ENCODE results near the gene STARD10.

Gene STARD10

DNA sequence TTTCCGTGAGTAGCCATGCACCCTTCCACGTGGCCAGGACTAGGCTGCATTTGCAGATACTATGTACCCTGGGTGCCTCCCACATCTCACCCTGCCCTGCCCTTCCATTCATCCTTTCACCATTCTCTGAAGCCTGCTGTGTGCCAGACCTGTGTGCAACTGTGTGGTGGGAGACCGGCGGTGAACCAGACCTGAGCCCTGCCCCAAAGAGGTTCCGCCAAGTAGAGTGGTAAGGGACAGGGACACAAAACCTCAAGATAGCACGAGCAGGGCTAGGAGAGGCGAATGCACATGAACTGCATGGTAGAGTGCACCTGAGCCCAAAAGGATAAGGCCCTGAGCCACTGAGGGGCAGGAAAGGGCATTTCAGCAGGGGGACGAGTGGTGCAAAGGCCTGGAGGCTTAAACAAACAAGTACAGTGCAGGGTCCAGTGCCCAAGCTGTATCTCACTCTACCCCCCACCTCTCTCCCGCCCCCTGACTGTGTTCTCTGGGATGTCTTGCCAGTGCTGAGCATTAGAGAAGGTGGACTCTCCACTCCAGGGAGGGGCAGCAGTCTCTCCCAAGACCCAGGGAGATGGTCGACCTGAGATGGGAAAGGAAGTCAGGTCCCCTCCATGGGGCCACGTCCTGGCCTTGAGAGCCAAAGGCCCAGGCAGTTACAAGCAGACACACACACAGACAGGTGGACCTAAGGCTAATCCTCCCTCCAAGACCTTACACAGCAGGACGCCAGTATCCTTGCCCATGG, 27.5 kb downstream of the STARD10 start:
- no peaks in the 10 kb centered on the region for H3K4me1 ChIP-seq
- DNase-seq (ENCODE audit: low spot score in 2 of 2): no peak
- no peaks in the 10 kb centered on the region for H3K36me3 ChIP-seq (replicated peaks)
- H3K27me3 ChIP-seq (ENCODE audit: low read depth): no peaks in the 10 kb centered on the region
- H3K4me3 ChIP-seq: no peak overlapping the region
- no peaks in the 10 kb centered on the region for H3K9me3 ChIP-seq
- in situ Hi-C loops (cut with MboI; ENCODE audit: low sequenced_read_pairs): no loop called here

DNA sequence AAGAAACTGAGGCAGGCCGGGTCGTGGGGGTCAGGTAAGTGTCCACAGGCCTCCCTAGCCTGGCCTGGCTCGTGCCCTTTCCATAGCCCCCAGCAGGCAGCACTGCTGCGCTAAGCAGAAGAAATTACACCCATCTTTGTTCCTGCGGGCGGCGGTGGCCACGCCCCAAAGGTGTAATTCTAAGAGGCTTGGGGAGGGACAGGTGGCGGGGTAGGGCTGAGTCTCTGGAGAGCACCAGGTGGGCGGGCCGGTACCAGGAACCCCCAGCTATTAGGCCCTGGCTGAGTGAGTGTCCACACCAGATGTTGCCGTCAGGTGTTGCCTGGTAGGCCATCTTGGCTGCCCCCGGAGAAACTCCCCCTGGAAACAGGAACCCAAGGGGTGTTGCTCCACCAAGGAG, 29.3 kb downstream of the STARD10 start:
- in situ Hi-C loops (cut with MboI; ENCODE audit: low sequenced_read_pairs): no loop called here
- no peaks in the 10 kb centered on the region for H3K36me3 ChIP-seq (replicated peaks)
- no peaks in the 10 kb centered on the region for H3K27me3 ChIP-seq (ENCODE audit: low read depth)
- no peaks in the 10 kb centered on the region for H3K4me1 ChIP-seq
- no peak overlapping the region for H3K4me3 ChIP-seq
- H3K9me3 ChIP-seq: no peaks in the 10 kb centered on the region
- DNase-seq (ENCODE audit: low spot score in 2 of 2): no peak

GRCh38 chr11:72763823-72764222, 30.0 kb downstream of the STARD10 start:
- H3K27me3 ChIP-seq (ENCODE audit: low read depth): no peaks in the 10 kb centered on the region
- no peak overlapping the region for H3K4me3 ChIP-seq
- H3K36me3 ChIP-seq (replicated peaks): no peaks in the 10 kb centered on the region
- DNase-seq (ENCODE audit: low spot score in 2 of 2): no peak
- no peaks in the 10 kb centered on the region for H3K4me1 ChIP-seq
- in situ Hi-C loops (cut with MboI; ENCODE audit: low sequenced_read_pairs): no loop called here
- H3K9me3 ChIP-seq: no peaks in the 10 kb centered on the region

- Histone ChIP-seq H3K27me3 (ENCODE audit: low read depth) (no peaks in the 10 kb centered on the region), H3K4me1 (no peaks in the 10 kb centered on the region), H3K9me3 (no peaks in the 10 kb centered on the region), H3K4me3 (no peak overlapping the region), H3K36me3 (replicated peaks) (no peaks in the 10 kb centered on the region)
- in situ Hi-C loops (cut with MboI; ENCODE audit: low sequenced_read_pairs): no loop called here
- DNase-seq (ENCODE audit: low spot score in 2 of 2): no peak
Observed at GRCh38 chr11:72762641-72763304, 31.1 kb downstream of the STARD10 start.

- Histone ChIP-seq H3K9me3 (no peaks in the 10 kb centered on the region), H3K27me3 (ENCODE audit: low read depth) (no peaks in the 10 kb centered on the region), H3K4me3 (no peak overlapping the region), H3K4me1 (no peaks in the 10 kb centered on the region), H3K36me3 (replicated peaks) (no peaks in the 10 kb centered on the region)
- no peak for DNase-seq (ENCODE audit: low spot score in 2 of 2)
- in situ Hi-C loops (cut with MboI; ENCODE audit: low sequenced_read_pairs): no loop called here
Observed at GRCh38 chr11:72760539-72761405, 33.1 kb downstream of the STARD10 start.

DNA sequence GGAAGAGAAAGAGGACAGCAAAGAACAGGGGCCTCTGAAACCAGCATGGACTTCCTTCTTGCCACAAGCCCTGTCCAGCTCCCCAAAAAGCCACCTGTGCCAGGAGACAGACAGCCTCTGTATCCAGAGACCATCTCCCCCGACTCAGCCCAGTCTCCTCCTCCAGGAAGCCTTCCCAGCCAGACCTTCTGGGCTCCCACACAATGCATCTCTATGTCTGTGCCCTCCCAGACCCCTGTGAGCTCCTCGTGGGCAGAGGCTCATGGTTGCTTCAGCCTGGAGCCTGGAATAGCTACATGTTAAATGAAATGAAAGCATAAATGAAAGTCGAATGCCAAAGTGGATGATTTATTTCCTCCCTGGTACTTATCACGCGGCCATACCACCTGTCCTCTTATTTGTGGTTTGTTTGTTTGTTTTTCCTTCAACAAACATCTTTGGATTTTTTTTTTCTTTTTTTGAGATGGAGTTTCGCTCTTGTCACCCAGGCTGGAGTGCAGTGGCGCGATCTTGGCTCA, 34.3 kb downstream of the STARD10 start:
- Histone ChIP-seq H3K4me3 (no peak overlapping the region), H3K27me3 (ENCODE audit: low read depth) (no peaks in the 10 kb centered on the region), H3K9me3 (no peaks in the 10 kb centered on the region), H3K36me3 (replicated peaks) (no peaks in the 10 kb centered on the region), H3K4me1 (no peaks in the 10 kb centered on the region)
- in situ Hi-C loops (cut with MboI; ENCODE audit: low sequenced_read_pairs): no loop called here
- no peak for DNase-seq (ENCODE audit: low spot score in 2 of 2)

GRCh38 chr11:72758690-72759389, 35.0 kb downstream of the STARD10 start:
- no peaks in the 10 kb centered on the region for H3K4me1 ChIP-seq
- H3K4me3 ChIP-seq: no peak overlapping the region
- no peaks in the 10 kb centered on the region for H3K27me3 ChIP-seq (ENCODE audit: low read depth)
- in situ Hi-C loops (cut with MboI; ENCODE audit: low sequenced_read_pairs): no loop called here
- DNase-seq (ENCODE audit: low spot score in 2 of 2): no peak
- no peaks in the 10 kb centered on the region for H3K36me3 ChIP-seq (replicated peaks)
- no peaks in the 10 kb centered on the region for H3K9me3 ChIP-seq

DNA sequence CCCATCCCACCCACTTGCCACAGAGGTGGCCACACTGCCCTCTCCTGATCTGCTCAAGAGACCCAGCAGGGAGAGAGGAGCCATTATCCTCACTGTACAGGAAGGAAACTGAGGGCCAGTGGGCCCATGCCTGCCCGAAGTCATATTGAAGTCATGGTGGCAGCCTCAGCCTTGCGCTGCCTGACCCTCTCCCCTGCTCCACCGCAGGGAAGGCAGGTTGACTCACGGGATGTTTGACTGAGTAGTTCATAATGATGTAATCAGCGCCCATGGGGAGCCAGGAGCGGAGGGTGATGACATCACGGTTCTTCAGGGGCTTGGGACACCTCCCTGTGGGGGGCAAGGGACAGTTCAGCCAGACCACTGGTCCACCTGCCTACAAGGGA, 35.5 kb downstream of the STARD10 start:
- Histone ChIP-seq H3K27me3 (ENCODE audit: low read depth) (no peaks in the 10 kb centered on the region), H3K4me1 (no peaks in the 10 kb centered on the region), H3K9me3 (no peaks in the 10 kb centered on the region), H3K36me3 (replicated peaks) (no peaks in the 10 kb centered on the region), H3K4me3 (no peak overlapping the region)
- in situ Hi-C loops (cut with MboI; ENCODE audit: low sequenced_read_pairs): no loop called here
- DNase-seq (ENCODE audit: low spot score in 2 of 2): no peak

- Histone ChIP-seq H3K4me1 (peaks cover 9% of the 10 kb centered on the region), H3K27me3 (ENCODE audit: low read depth) (no peaks in the 10 kb centered on the region)
Observed at GRCh38 chr11:72755713-72756285, 38.0 kb downstream of the STARD10 start.

GRCh38 chr11:72754544-72755155, 39.2 kb downstream of the STARD10 start:
- Histone ChIP-seq H3K27me3 (ENCODE audit: low read depth) (no peaks in the 10 kb centered on the region), H3K4me1 (peaks cover 9% of the 10 kb centered on the region), H3K36me3 (replicated peaks) (no peaks in the 10 kb centered on the region), H3K9me3 (no peaks in the 10 kb centered on the region), H3K4me3 (no peak overlapping the region)
- in situ Hi-C loops (cut with MboI; ENCODE audit: low sequenced_read_pairs): no loop called here
- DNase-seq (ENCODE audit: low spot score in 2 of 2): no peak

More at GRCh38 chr11:72755713-72756285, 38.0 kb downstream of the STARD10 start:
- no peaks in the 10 kb centered on the region for H3K9me3 ChIP-seq
- no peak for DNase-seq (ENCODE audit: low spot score in 2 of 2)
- no peak overlapping the region for H3K4me3 ChIP-seq
- H3K36me3 ChIP-seq (replicated peaks): no peaks in the 10 kb centered on the region
- in situ Hi-C loops (cut with MboI; ENCODE audit: low sequenced_read_pairs): no loop called here

- no peak overlapping the region for H3K4me3 ChIP-seq
Observed at GRCh38 chr11:72754149-72754543, 39.7 kb downstream of the STARD10 start.

GRCh38 chr11:72753341-72754148, 40.3 kb downstream of the STARD10 start:
- no peak for DNase-seq (ENCODE audit: low spot score in 2 of 2)
- Histone ChIP-seq H3K27me3 (ENCODE audit: low read depth) (no peaks in the 10 kb centered on the region), H3K4me3 (no peak overlapping the region), H3K36me3 (replicated peaks) (no peaks in the 10 kb centered on the region), H3K9me3 (no peaks in the 10 kb centered on the region), H3K4me1 (peaks cover 9% of the 10 kb centered on the region)
- in situ Hi-C loops (cut with MboI; ENCODE audit: low sequenced_read_pairs): no loop called here

More at GRCh38 chr11:72754149-72754543, 39.7 kb downstream of the STARD10 start:
- in situ Hi-C loops (cut with MboI; ENCODE audit: low sequenced_read_pairs): no loop called here
- no peaks in the 10 kb centered on the region for H3K9me3 ChIP-seq
- no peaks in the 10 kb centered on the region for H3K27me3 ChIP-seq (ENCODE audit: low read depth)
- DNase-seq (ENCODE audit: low spot score in 2 of 2): no peak
- peaks cover 9% of the 10 kb centered on the region for H3K4me1 ChIP-seq
- no peaks in the 10 kb centered on the region for H3K36me3 ChIP-seq (replicated peaks)

Data from HAP-1 (cell line).